Measurements from ENCODE around the gene SGTA. TPM values are rescaled to one million over a fixed set of nuclear protein-coding genes. Genes with fewer than 3 reads are reported as not detected.

Gene SGTA
- total and polyA plus RNA-seq, 2 experiments from 2014 or later: 71.6 to 102 TPM

DNA sequence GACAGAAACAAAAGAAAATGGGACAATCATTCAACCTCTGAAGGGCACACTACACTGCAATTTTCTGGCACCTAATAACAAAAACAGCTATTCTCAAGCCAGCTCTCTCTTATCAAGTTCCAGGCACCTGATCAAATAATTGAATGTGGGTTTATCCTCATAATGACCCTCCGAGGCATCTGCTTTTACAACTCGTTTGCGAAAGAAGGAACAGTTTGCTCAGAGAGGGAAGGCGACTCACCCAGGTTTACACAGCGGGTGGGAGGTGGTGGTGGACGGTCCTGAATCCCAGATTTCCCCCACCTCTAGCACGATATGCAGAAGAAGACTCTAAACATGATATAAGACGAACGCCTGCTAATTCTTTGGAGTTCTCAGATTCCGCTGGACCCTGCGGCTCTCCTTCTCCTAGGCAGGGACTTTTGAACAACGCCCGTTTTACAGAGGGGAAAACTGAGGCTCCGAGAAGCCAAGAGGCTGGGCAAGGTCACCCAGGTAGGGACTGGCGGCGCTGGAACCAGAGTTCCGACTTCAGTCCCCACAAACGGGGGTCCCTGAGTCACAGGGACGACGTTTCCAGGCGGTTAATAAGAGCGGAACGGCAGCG, 641 bp downstream of the SGTA start:
- ATAC-seq (no peak), DNase-seq (ENCODE audit: low spot score) (no peak)
- H3K27me3 Mint-ChIP-seq (ENCODE audit: insufficient read depth, low read depth, poor library complexity): peaks cover 13% of the 10 kb centered on the region
- H3K4me1 Mint-ChIP-seq: peaks cover 26% of the 10 kb centered on the region
- Histone ChIP-seq H3K4me3 (peak overlapping the region; percentile 98), H3K36me3 (ENCODE audit: insufficient read depth) (no peaks in the 10 kb centered on the region), H3K4me1 (ENCODE audit: insufficient read depth) (peaks cover 14% of the 10 kb centered on the region), H3K79me2 (replicated peaks; ENCODE audit: insufficient read depth) (peaks cover 75% of the 10 kb centered on the region), H4K20me1 (replicated peaks; ENCODE audit: insufficient read depth) (peaks cover 52% of the 10 kb centered on the region), H3K9me2 (ENCODE audit: insufficient read depth) (no peaks in the 10 kb centered on the region), H3K4me2 (peak overlapping the region; percentile 99), H3F3A (replicated peaks; ENCODE audit: low read depth) (0 out of 2 replicates have a peak, but pooled peaks cover 5% of the 10 kb centered on the region), H3K27me3 (ENCODE audit: insufficient read depth) (no peaks in the 10 kb centered on the region), H2AFZ (no peak overlapping the region), H3K27ac (ENCODE audit: low read depth) (0 out of 2 replicates have a peak overlapping the region, but pooled peaks have one; percentile 39)
- H3K27ac Mint-ChIP-seq: peak overlapping the region; percentile 92
- peaks cover 25% of the 10 kb centered on the region for H3K36me3 Mint-ChIP-seq (ENCODE audit: low read depth)
- peak overlapping the region; percentile 93 for H3K4me3 Mint-ChIP-seq
- TF ChIP-seq, protein P1, sequence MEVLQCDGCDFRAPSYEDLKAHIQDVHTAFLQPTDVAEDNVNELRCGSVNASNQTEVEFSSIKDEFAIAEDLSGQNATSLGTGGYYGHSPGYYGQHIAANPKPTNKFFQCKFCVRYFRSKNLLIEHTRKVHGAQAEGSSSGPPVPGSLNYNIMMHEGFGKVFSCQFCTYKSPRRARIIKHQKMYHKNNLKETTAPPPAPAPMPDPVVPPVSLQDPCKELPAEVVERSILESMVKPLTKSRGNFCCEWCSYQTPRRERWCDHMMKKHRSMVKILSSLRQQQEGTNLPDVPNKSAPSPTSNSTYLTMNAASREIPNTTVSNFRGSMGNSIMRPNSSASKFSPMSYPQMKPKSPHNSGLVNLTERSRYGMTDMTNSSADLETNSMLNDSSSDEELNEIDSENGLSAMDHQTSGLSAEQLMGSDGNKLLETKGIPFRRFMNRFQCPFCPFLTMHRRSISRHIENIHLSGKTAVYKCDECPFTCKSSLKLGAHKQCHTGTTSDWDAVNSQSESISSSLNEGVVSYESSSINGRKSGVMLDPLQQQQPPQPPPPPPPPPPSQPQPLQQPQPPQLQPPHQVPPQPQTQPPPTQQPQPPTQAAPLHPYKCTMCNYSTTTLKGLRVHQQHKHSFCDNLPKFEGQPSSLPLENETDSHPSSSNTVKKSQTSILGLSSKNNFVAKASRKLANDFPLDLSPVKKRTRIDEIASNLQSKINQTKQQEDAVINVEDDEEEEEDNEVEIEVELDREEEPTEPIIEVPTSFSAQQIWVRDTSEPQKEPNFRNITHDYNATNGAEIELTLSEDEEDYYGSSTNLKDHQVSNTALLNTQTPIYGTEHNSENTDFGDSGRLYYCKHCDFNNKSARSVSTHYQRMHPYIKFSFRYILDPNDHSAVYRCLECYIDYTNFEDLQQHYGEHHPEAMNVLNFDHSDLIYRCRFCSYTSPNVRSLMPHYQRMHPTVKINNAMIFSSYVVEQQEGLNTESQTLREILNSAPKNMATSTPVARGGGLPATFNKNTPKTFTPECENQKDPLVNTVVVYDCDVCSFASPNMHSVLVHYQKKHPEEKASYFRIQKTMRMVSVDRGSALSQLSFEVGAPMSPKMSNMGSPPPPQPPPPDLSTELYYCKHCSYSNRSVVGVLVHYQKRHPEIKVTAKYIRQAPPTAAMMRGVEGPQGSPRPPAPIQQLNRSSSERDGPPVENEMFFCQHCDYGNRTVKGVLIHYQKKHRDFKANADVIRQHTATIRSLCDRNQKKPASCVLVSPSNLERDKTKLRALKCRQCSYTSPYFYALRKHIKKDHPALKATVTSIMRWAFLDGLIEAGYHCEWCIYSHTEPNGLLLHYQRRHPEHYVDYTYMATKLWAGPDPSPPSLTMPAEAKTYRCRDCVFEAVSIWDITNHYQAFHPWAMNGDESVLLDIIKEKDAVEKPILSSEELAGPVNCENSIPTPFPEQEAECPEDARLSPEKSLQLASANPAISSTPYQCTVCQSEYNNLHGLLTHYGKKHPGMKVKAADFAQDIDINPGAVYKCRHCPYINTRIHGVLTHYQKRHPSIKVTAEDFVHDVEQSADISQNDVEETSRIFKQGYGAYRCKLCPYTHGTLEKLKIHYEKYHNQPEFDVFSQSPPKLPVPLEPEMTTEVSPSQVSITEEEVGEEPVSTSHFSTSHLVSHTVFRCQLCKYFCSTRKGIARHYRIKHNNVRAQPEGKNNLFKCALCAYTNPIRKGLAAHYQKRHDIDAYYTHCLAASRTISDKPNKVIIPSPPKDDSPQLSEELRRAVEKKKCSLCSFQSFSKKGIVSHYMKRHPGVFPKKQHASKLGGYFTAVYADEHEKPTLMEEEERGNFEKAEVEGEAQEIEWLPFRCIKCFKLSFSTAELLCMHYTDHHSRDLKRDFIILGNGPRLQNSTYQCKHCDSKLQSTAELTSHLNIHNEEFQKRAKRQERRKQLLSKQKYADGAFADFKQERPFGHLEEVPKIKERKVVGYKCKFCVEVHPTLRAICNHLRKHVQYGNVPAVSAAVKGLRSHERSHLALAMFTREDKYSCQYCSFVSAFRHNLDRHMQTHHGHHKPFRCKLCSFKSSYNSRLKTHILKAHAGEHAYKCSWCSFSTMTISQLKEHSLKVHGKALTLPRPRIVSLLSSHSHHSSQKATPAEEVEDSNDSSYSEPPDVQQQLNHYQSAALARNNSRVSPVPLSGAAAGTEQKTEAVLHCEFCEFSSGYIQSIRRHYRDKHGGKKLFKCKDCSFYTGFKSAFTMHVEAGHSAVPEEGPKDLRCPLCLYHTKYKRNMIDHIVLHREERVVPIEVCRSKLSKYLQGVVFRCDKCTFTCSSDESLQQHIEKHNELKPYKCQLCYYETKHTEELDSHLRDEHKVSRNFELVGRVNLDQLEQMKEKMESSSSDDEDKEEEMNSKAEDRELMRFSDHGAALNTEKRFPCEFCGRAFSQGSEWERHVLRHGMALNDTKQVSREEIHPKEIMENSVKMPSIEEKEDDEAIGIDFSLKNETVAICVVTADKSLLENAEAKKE (CRISPR knock-in tag; IDR thresholded peaks at IDR 0.05): no peak
- no peak for TF ChIP-seq POLR2AphosphoS5 (IDR thresholded peaks at IDR 0.05; ENCODE audit: low read depth)
- no peak for TF ChIP-seq STAT1 (IDR thresholded peaks at IDR 0.05; ENCODE audit: unreplicated experiment)
- TF ChIP-seq NANOG (IDR thresholded peaks at IDR 0.05; ENCODE audit: borderline replicate concordance): no peak
- TF ChIP-seq EZH2 (IDR thresholded peaks at IDR 0.05; ENCODE audit: low read depth, unreplicated experiment): no peak
- no peak for TF ChIP-seq CREB1 (CRISPR knock-in tag; IDR thresholded peaks at IDR 0.05; ENCODE audit: low read depth)
- TF ChIP-seq EZH2phosphoT487 (IDR thresholded peaks at IDR 0.05; ENCODE audit: unreplicated experiment): no peak
- TF ChIP-seq, protein P2, sequence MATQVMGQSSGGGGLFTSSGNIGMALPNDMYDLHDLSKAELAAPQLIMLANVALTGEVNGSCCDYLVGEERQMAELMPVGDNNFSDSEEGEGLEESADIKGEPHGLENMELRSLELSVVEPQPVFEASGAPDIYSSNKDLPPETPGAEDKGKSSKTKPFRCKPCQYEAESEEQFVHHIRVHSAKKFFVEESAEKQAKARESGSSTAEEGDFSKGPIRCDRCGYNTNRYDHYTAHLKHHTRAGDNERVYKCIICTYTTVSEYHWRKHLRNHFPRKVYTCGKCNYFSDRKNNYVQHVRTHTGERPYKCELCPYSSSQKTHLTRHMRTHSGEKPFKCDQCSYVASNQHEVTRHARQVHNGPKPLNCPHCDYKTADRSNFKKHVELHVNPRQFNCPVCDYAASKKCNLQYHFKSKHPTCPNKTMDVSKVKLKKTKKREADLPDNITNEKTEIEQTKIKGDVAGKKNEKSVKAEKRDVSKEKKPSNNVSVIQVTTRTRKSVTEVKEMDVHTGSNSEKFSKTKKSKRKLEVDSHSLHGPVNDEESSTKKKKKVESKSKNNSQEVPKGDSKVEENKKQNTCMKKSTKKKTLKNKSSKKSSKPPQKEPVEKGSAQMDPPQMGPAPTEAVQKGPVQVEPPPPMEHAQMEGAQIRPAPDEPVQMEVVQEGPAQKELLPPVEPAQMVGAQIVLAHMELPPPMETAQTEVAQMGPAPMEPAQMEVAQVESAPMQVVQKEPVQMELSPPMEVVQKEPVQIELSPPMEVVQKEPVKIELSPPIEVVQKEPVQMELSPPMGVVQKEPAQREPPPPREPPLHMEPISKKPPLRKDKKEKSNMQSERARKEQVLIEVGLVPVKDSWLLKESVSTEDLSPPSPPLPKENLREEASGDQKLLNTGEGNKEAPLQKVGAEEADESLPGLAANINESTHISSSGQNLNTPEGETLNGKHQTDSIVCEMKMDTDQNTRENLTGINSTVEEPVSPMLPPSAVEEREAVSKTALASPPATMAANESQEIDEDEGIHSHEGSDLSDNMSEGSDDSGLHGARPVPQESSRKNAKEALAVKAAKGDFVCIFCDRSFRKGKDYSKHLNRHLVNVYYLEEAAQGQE (IDR thresholded peaks at IDR 0.05; ENCODE audit: unreplicated experiment): no peak
- H3K9me3 Mint-ChIP-seq: peaks cover 4% of the 10 kb centered on the region; the same call in 1 of the 3 replicates
